HCEC 1CT (cell line): ENCODE measurements around the gene L1CAM.
A peak's percentile ranks its signal among the peaks of the same experiment; 100 is the strongest.

Source experiments
- DNase-seq: peaks from one replicate; pipeline ENCODE4 v3.0.0-alpha.2; 2017

The L1CAM gene

GRCh38 chrX:153922932-153923857, 37.2 kb upstream of the L1CAM start:
- peak; percentile 45 for DNase-seq

GRCh38 chrX:153921511-153922446, 35.8 kb upstream of the L1CAM start:
- no peak for DNase-seq

GRCh38 chrX:153921070-153921469, 35.1 kb upstream of the L1CAM start:
- no peak for DNase-seq

GRCh38 chrX:153920546-153920945, 34.6 kb upstream of the L1CAM start:
- no peak for DNase-seq

GRCh38 chrX:153919281-153919680, 33.3 kb upstream of the L1CAM start:
- DNase-seq, result no peak

GRCh38 chrX:153917869-153918268, 31.9 kb upstream of the L1CAM start:
- DNase-seq, result no peak

- DNase-seq, result no peak
These were observed 27.7 kb upstream of the L1CAM start for GRCh38 chrX:153913701-153914100.

GRCh38 chrX:153913211-153913610, 27.2 kb upstream of the L1CAM start:
- no peak for DNase-seq

GRCh38 chrX:153911798-153912197, 25.8 kb upstream of the L1CAM start:
- DNase-seq, result no peak

GRCh38 chrX:153910446-153910845, 24.5 kb upstream of the L1CAM start:
- DNase-seq, result no peak

GRCh38 chrX:153909980-153910360, 24.0 kb upstream of the L1CAM start:
- DNase-seq, result no peak

GRCh38 chrX:153909024-153909979, 23.3 kb upstream of the L1CAM start:
- DNase-seq, result no peak

GRCh38 chrX:153908219-153908860, 22.4 kb upstream of the L1CAM start:
- DNase-seq, result no peak

- no peak for DNase-seq
These were observed 21.5 kb upstream of the L1CAM start for GRCh38 chrX:153907456-153907855.

GRCh38 chrX:153906126-153906917, 20.3 kb upstream of the L1CAM start:
- no peak for DNase-seq

- DNase-seq, result no peak
These were observed 19.6 kb upstream of the L1CAM start for GRCh38 chrX:153905481-153906095.

- DNase-seq, result no peak
These were observed 18.3 kb upstream of the L1CAM start, which contains the start of gene AVPR2 for GRCh38 chrX:153903991-153904957. Gene AVPR2 (plus strand): TSS chrX:153904673. CDS start chrX:153905146, 473 bp downstream.

GRCh38 chrX:153903238-153903980, 17.4 kb upstream of the L1CAM start:
- DNase-seq, result no peak
